H9 (cell line): ENCODE measurements around the gene CPT2. TPM values are rescaled to one million over a fixed set of nuclear protein-coding genes. Genes with fewer than 3 reads are reported as not detected.

Experiments used
- DNase-seq: peaks from one replicate; pipeline ENCODE4 v3.0.0-alpha.2; 2017
- H2AFZ ChIP-seq: one replicate; pipeline ENCODE4 v1.6.1; 2013; ENCODE audit warnings: mild to moderate bottlenecking, low read length, control low read depth, moderate library complexity
- H2AK5ac ChIP-seq: 2 replicates; pipeline ENCODE4 v1.6.1; 2013; ENCODE audit warnings: low read length, control low read depth, mixed read lengths; ENCODE audit not compliant: insufficient read length
- H2BK120ac ChIP-seq: one replicate; pipeline ENCODE4 v1.6.1; 2013; ENCODE audit warnings: low read depth, mild to moderate bottlenecking, low read length, control low read depth, inconsistent platforms; ENCODE audit not compliant: poor library complexity, severe bottlenecking
- H2BK12ac ChIP-seq: 2 replicates; pipeline ENCODE4 v1.6.1; 2013; ENCODE audit warnings: low read length, control low read depth, mixed read lengths, low read depth; ENCODE audit not compliant: insufficient read length
- H2BK15ac ChIP-seq: 2 replicates; pipeline ENCODE4 v1.6.1; 2013; ENCODE audit warnings: low read depth, low read length, control low read depth
- H2BK20ac ChIP-seq: one replicate; pipeline ENCODE4 v1.6.1; 2013; ENCODE audit warnings: low read depth, mild to moderate bottlenecking, low read length, control low read depth, inconsistent platforms; ENCODE audit not compliant: poor library complexity, severe bottlenecking
- H2BK5ac ChIP-seq: 2 replicates; pipeline ENCODE4 v1.6.1; 2013; ENCODE audit warnings: low read length, control low read depth, mixed read lengths; ENCODE audit not compliant: insufficient read length
- H3K14ac ChIP-seq: 2 replicates; pipeline ENCODE4 v1.6.1; 2013; ENCODE audit warnings: low read length, control low read depth; ENCODE audit not compliant: insufficient read depth
- H3K18ac ChIP-seq: 2 replicates; pipeline ENCODE4 v1.6.1; 2013; ENCODE audit warnings: low read depth, mild to moderate bottlenecking, mixed read lengths, low read length, control low read depth; ENCODE audit not compliant: insufficient read length
- H3K23ac ChIP-seq: 2 replicates; pipeline ENCODE4 v1.6.1; 2013; ENCODE audit warnings: low read length, control low read depth, mixed read lengths, low read depth; ENCODE audit not compliant: insufficient read length
- H3K23me2 ChIP-seq: 2 replicates; pipeline ENCODE4 v1.6.1; 2013; ENCODE audit warnings: low read depth, mild to moderate bottlenecking, mixed read lengths, low read length, control low read depth; ENCODE audit not compliant: insufficient read length, poor library complexity, severe bottlenecking
- H3K27ac ChIP-seq: 2 replicates; pipeline ENCODE4 v1.5.1; 2013; ENCODE audit warnings: low read length, control low read depth, mixed read lengths, low read depth; ENCODE audit not compliant: insufficient read length
- H3K27me3 ChIP-seq: 2 replicates; pipeline ENCODE4 v1.6.1; 2013; ENCODE audit warnings: low read length, control low read depth, inconsistent platforms; ENCODE audit not compliant: insufficient read depth
- H3K4ac ChIP-seq: 2 replicates; pipeline ENCODE4 v1.6.1; 2013; ENCODE audit warnings: low read depth, mild to moderate bottlenecking, control low read depth, inconsistent platforms, low read length, moderate library complexity
- H3K4me1 ChIP-seq: 2 replicates; pipeline ENCODE4 v1.6.1; 2013; ENCODE audit warnings: low read length, control low read depth, inconsistent platforms; ENCODE audit not compliant: insufficient read depth
- H3K4me2 ChIP-seq: 2 replicates; pipeline ENCODE4 v1.6.1; 2013; ENCODE audit warnings: low read length, control low read depth, mixed read lengths; ENCODE audit not compliant: insufficient read length, insufficient read depth
- H3K56ac ChIP-seq: 2 replicates; pipeline ENCODE4 v1.6.1; 2013; ENCODE audit warnings: low read depth, mild to moderate bottlenecking, mixed read lengths, low read length, control low read depth; ENCODE audit not compliant: insufficient read length
- H3K79me1 ChIP-seq: 2 replicates; pipeline ENCODE4 v1.6.1; 2013; ENCODE audit warnings: low read depth, mild to moderate bottlenecking, moderate library complexity, low read length, control low read depth, inconsistent platforms; ENCODE audit not compliant: insufficient read depth, poor library complexity, severe bottlenecking
- H3K79me2 ChIP-seq: 2 replicates; pipeline ENCODE4 v1.6.1; 2013; ENCODE audit warnings: low read length, control low read depth, inconsistent platforms; ENCODE audit not compliant: insufficient read depth
- H3K9ac ChIP-seq: 2 replicates; pipeline ENCODE4 v1.6.1; 2013; ENCODE audit warnings: low read length, control low read depth, mixed read lengths; ENCODE audit not compliant: insufficient read length; ENCODE audit errors: extremely low read depth
- H3K9me3 ChIP-seq: one replicate; pipeline ENCODE4 v1.6.1; 2013; ENCODE audit warnings: low read depth, low read length, inconsistent platforms; ENCODE audit not compliant: control insufficient read depth
- H3T11ph ChIP-seq: one replicate; pipeline ENCODE4 v1.6.1; 2013; ENCODE audit warnings: mild to moderate bottlenecking, low read length, control low read depth, inconsistent platforms
- H4K20me1 ChIP-seq: one replicate; pipeline ENCODE4 v1.6.1; 2013; ENCODE audit not compliant: control insufficient read depth, insufficient read length, insufficient read depth
- H4K5ac ChIP-seq: 2 replicates; pipeline ENCODE4 v1.6.1; 2013; ENCODE audit warnings: low read depth, mild to moderate bottlenecking, mixed read lengths, low read length, control low read depth; ENCODE audit not compliant: insufficient read length
- H4K8ac ChIP-seq: replicated peaks from 2 replicates; pipeline ENCODE4 v1.6.1; 2013; ENCODE audit warnings: low read length, control low read depth, mixed read lengths, low read depth; ENCODE audit not compliant: insufficient read length
- H4K91ac ChIP-seq: 2 replicates; pipeline ENCODE4 v1.6.1; 2013; ENCODE audit warnings: low read depth, mild to moderate bottlenecking, moderate library complexity, mixed read lengths, low read length, control low read depth; ENCODE audit not compliant: insufficient read length
- H3K27ac Mint-ChIP-seq, 3 experiments: 2 replicates in 2 of 3; 3 replicates in 1 of 3; pipeline ENCODE4 v1.8.0; 2020 to 2021; ENCODE audit warnings: mixed read lengths in 3 of 3, mild to moderate bottlenecking in 1 of 3, moderate library complexity in 1 of 3
- H3K27me3 Mint-ChIP-seq: 2 replicates; pipeline ENCODE4 v1.8.0; 2021; ENCODE audit warnings: low read depth, mild to moderate bottlenecking, moderate library complexity, mixed read lengths
- H3K36me3 Mint-ChIP-seq, 3 experiments: 2 replicates in 2 of 3; 3 replicates in 1 of 3; pipeline ENCODE4 v1.8.0; 2020 to 2021; ENCODE audit warnings: low read depth in 3 of 3, mixed read lengths in 3 of 3; ENCODE audit not compliant: insufficient read depth in 1 of 3
- H3K4me1 Mint-ChIP-seq, 2 experiments: 2 replicates each; pipeline ENCODE4 v1.8.0; 2020; ENCODE audit warnings: mixed read lengths in 2 of 2
- H3K4me3 Mint-ChIP-seq, 2 experiments: 2 replicates in 1 of 2; 3 replicates in 1 of 2; pipeline ENCODE4 v1.8.0; 2020 to 2021; ENCODE audit warnings: mild to moderate bottlenecking in 2 of 2, mixed read lengths in 2 of 2, moderate library complexity in 1 of 2
- H3K9me3 Mint-ChIP-seq, 2 experiments: 2 replicates in 1 of 2; 3 replicates in 1 of 2; pipeline ENCODE4 v1.8.0; 2020; ENCODE audit warnings: mild to moderate bottlenecking in 2 of 2, mixed read lengths in 2 of 2, moderate library complexity in 1 of 2
- CTCF ChIP-seq: fragments of 200-600 bp; sonication (generic); conservative IDR thresholded peaks from 3 replicates; pipeline ENCODE4 v1.8.0; 2021; ENCODE audit warnings: antibody characterized with exemption, mild to moderate bottlenecking
- WGBS: extraction: QIAGEN DNeasy Blood & Tissue Kit; methylation state at CpG from one replicate; pipeline ENCODE4 v1.1.7; 2013; ENCODE audit warnings: missing lambda C conversion rate, low lambda C conversion rate, mixed read lengths; ENCODE audit not compliant: insufficient read length; ENCODE audit errors: extremely low coverage; 5-methylcytosine and 5-hydroxymethylcytosine counted together
- total RNA-seq: library from RNA; stranded (reverse); gene quantifications from 2 replicates; pipeline ENCODE4 v1.2.1, GENCODE V29; 2021

CPT2 gene
- total RNA-seq, 1 experiment from 2014 or later: 33.2 TPM

GRCh38 chr1:53176452-53177208 lies 20.0 kb upstream of the CPT2 start:
- Histone ChIP-seq H2BK15ac (no peak overlapping the region), H4K91ac (no peak overlapping the region), H4K5ac (no peak overlapping the region), H3K9me3 (no peaks in the 10 kb centered on the region), H3T11ph (no peak overlapping the region), H3K18ac (no peak overlapping the region), H3K14ac (no peak overlapping the region; the same call in 1 of the 2 replicates), H2BK5ac (no peak overlapping the region), H3K23me2 (no peaks in the 10 kb centered on the region), H2BK20ac (no peak overlapping the region), H2BK12ac (no peak overlapping the region), H4K8ac (no peak overlapping the region), H2BK120ac (no peak overlapping the region), H3K4me2 (no peak overlapping the region), H3K4ac (no peak overlapping the region), H3K27me3 (no peaks in the 10 kb centered on the region), H2AK5ac (no peak overlapping the region), H3K56ac (no peak overlapping the region), H3K23ac (no peak overlapping the region), H3K79me1 (no peaks in the 10 kb centered on the region), H3K79me2 (no peaks in the 10 kb centered on the region), H2AFZ (no peak overlapping the region), H3K27ac (no peak overlapping the region), H3K4me1 (peaks cover 5% of the 10 kb centered on the region; the same call in 1 of the 2 replicates), H3K9ac (no peak overlapping the region), H4K20me1 (no peaks in the 10 kb centered on the region)
- DNase-seq: no peak
- no CpG with 5 or more reads among the region's 10 CpGs for WGBS
- H3K4me3 Mint-ChIP-seq: no peak overlapping the region
- no peaks in the 10 kb centered on the region for H3K36me3 Mint-ChIP-seq
- peaks cover 35 to 43% of the 10 kb centered on the region in 2 experiments for H3K4me1 Mint-ChIP-seq
- TF ChIP-seq CTCF: no peak
- peaks cover 0 to 3% of the 10 kb centered on the region in 2 experiments; a peak in 1 of 5 replicates for H3K9me3 Mint-ChIP-seq
- H3K27me3 Mint-ChIP-seq: peaks cover 23% of the 10 kb centered on the region
- no peak overlapping the region for H3K27ac Mint-ChIP-seq
